NCI-H187 treated with DMSO at 0.1 percent for 48 hours (cell line): Measurements from ENCODE around the gene COL6A6.
"Not testable (repeated sequence)": the region's sequence is repeated elsewhere in the genome, so short reads cannot be mapped to it uniquely, and the experiment has no call there.

Experiments
- DNase-seq: peaks from one replicate; lab custom pipeline; 2025; lab: John Stamatoyannopoulos, UW

Gene COL6A6

DNA sequence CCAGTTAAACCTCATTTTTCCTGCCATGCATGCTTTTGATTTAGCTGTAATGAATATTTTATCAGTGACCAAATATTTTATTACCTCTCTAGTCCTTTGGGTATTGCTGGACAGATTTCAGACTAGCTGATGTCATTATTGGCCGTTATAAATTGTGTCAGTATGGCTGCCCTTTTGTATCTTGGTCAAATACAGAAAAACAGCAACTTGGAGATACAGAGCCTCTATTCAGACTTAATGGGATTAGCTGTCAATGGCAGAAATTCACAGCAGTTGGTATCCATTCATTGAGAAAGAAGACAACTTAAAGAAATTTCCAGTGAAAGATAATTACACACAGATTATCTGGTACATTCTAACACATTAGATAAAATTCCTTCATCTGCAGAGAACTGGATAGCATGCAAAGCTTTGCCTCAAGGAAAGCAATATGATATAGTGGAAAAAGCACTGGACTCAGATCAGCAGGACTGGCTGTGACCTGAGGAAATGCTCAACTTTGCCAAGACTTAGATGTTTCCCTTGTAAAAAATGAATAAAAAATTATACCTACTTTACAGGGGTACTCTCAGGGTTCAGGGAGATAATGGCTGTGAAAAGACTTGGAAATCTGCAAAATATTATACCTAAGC is 20.8 kb downstream of the COL6A6 start:
- DNase-seq, result no peak

DNA sequence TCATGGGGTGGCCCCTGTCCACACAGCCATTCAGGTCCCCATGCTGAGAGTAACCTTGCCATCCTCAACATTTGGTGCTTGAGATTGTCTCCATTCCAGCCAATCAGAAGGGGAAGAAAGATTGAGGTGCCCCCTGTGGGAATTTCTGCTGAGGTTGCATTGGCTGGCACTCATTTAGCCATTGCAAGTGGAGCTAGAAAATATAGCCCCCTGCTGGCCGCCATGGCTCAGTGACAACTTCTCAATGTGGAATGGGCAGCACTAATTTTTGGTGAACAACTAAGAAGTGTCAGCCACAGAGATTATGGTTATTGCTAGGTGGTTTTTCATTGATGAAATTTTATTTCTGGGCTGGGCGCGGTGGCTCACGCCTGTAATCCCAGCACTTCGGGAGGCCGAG is 22.0 kb downstream of the COL6A6 start:
- DNase-seq, result no peak

DNA sequence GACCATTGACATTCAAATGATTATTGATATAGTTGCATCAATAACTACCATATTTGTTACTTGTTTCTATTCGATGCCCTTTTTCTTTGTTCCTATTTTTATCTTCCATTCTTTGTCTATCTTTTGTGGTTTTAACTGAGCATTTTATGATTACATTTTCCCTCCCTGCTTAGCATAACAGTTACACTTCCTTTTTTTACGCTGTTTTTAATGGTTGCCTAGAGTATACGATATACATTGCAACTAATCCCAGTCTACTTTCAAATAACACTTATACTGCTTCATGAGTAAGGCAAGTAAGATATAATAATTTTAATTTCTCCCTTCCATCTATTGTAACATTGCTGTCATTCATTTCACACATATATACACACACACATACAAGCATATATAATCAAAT is 26.3 kb downstream of the COL6A6 start:
- no peak for DNase-seq

- no peak for DNase-seq
Observed at GRCh38 chr3:130546920-130547679, 30.1 kb downstream of the COL6A6 start.

- DNase-seq, result not testable (repeated sequence)
Observed at GRCh38 chr3:130547680-130548065, 30.7 kb downstream of the COL6A6 start.

- no peak for DNase-seq
Observed at GRCh38 chr3:130548356-130548755, 31.4 kb downstream of the COL6A6 start.

DNA sequence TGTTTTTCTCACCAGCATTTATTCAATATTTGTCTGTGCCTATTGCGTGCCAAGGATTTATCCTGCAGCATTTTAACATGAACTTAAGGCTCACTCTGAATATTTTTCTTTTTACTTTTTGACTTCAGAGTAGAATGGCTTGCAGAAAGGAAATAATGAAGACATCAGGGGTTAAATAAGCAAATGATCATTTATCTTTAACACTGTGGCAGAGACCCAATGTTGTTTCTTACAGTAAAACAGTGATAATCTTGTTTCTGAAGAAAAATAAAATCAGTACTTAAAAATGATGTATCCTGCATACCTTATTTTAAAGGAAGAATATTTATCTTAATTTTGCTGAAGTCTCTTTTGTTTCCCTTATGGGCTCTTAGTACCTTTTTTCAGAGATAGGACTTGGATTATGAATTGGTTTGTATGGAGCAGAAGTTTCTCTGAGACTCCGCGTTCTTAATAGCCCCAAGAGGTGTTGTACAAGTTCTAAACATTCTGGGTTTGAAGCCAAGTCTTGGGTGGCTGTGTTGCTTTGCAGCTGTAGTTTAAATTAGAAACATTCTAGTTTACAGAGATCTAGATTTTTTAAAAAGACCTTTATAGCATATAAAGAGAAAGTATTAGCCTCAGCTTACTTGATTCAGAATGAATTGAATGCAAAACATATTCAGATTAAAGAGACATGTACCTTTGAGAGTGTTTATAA is 40.5 kb downstream of the COL6A6 start:
- no peak for DNase-seq

- no peak for DNase-seq
Observed at GRCh38 chr3:130558366-130558765, 41.4 kb downstream of the COL6A6 start.

DNA sequence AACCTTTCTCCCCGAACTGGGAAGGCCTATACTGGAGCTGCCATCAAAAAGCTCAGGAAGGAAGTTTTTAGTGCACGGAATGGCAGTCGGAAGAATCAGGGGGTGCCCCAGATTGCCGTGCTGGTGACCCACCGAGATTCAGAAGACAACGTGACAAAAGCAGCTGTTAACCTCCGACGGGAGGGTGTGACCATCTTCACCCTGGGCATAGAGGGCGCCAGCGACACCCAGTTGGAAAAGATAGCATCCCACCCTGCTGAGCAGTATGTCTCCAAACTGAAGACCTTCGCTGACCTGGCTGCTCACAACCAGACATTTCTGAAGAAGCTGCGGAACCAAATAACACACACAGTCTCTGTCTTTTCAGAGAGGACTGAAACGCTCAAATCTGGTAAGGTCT is 48.2 kb downstream of the COL6A6 start:
- DNase-seq, result no peak
